Heart left ventricle (tissue), 13 donors: Measurements from ENCODE around the gene DCLK1.

Experiments used
- POLR2A ChIP-seq, 2 donors: fragments of 450-650 bp; IDR thresholded peaks; one replicate each; pipeline ENCODE4 v1.6.1; 2017; ENCODE audit warnings: antibody characterized with exemption in 2 of 2, mild to moderate bottlenecking in 2 of 2, moderate library complexity in 2 of 2
- TF ChIP-seq, protein P1 (sequence below), 12 donors: fragments of 200-600 bp; sonication (generic) in 4 of 12; IDR thresholded peaks; one replicate each; pipeline versions ENCODE4 v1.5.0 to v1.8.0; 2018 to 2022; ENCODE audit warnings: antibody characterized with exemption in 12 of 12, mild to moderate bottlenecking in 5 of 12
- donor health status: ischemic (EF 13 %, LVEDD 7.1; RV severe dilation, severe dysfunction).
- donor health status: DM: no; HTN: yes; CAD: no.
- donor health status: DM: no; HTN: no; CAD: no.
- donor health status: ischemic (EF 25% LVEDD 6.9; RV normal size, moderate dysfunction).
- donor health status: ischemic (EF 25% LVEDD 5.7; RV mildly dilated, moderate dysfunction).
- donor health status: ischemic (EF 35%, LVEDD 5.7; RV mildly dilated, moderate dysfunction).
- donor health status: nonischemic (EF 11% LVEDD 7.7; RV severe dilation, severe dysfunction).
- donor health status: DM: yes; HTN: yes; CAD: no.
- donor health status: PGD.
- donor health status: ischemic (EF 29% LVEDD 5.4; RV normal size, mild dysfunction).
- donor health status: nonischemic (EF 23%, LVEDD 6.1; RV moderate dilation, normal function).

DNA sequence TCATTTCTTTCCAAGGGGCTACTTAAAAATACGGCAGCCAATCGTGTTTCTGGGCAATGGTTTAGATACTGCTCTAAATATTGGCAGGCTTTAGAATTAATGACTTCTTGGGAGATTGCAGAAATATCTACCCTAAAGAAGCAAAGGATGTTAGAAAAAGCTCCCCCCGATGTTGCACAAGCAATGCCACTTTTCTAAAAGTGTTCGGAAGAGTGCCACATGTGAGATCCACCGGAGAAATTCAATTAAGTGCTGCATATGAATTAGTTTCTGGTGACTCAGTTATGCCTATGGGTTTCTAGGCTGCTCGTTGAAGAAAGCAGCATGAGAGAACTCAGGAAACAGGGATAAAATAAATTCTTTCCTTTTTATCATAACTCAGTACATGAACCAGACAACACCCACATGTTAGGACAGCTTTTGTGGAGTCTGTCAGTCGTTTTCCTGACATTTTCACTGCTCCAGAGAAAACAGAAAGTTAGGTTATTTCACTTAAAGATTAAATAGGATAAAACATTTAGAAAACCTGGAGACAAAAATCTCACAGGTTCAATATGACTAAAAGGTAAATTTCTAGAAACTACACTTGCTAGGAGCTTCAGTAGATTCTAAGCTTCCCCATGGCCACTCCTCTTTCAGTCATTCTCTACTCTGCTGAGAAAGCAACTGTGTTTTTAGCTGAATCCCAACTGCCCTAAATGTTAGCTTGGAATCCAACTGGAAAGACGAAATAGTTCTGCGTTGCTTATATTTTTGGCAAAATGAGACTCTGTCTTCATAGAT is 244.7 kb downstream of the DCLK1 start:
- TF ChIP-seq, protein P1, sequence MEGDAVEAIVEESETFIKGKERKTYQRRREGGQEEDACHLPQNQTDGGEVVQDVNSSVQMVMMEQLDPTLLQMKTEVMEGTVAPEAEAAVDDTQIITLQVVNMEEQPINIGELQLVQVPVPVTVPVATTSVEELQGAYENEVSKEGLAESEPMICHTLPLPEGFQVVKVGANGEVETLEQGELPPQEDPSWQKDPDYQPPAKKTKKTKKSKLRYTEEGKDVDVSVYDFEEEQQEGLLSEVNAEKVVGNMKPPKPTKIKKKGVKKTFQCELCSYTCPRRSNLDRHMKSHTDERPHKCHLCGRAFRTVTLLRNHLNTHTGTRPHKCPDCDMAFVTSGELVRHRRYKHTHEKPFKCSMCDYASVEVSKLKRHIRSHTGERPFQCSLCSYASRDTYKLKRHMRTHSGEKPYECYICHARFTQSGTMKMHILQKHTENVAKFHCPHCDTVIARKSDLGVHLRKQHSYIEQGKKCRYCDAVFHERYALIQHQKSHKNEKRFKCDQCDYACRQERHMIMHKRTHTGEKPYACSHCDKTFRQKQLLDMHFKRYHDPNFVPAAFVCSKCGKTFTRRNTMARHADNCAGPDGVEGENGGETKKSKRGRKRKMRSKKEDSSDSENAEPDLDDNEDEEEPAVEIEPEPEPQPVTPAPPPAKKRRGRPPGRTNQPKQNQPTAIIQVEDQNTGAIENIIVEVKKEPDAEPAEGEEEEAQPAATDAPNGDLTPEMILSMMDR (IDR thresholded peaks at IDR 0.05) = no peak
- no peak for TF ChIP-seq POLR2A (IDR thresholded peaks at IDR 0.05)
